A673 (cell line): ENCODE data around the gene INHBE.

ENCODE experiments used
- EZH2 ChIP-seq: fragments of 200-600 bp; sonication (generic); IDR thresholded peaks from 2 replicates; pipeline ENCODE4 v1.6.1; 2017; ENCODE audit warnings: borderline replicate concordance, low read depth, mild to moderate bottlenecking, mixed read lengths, antibody characterized with exemption, low read length; ENCODE audit not compliant: poor library complexity, severe bottlenecking
- TF ChIP-seq, protein P1 (sequence below): fragments of 300-800, 200-600 bp; sonication (generic); conservative IDR thresholded peaks from 2 replicates; pipeline ENCODE4 v1.5.1; 2017; ENCODE audit warnings: low read depth, mild to moderate bottlenecking, antibody characterized with exemption, low read length, moderate library complexity, mixed read lengths

DNA sequence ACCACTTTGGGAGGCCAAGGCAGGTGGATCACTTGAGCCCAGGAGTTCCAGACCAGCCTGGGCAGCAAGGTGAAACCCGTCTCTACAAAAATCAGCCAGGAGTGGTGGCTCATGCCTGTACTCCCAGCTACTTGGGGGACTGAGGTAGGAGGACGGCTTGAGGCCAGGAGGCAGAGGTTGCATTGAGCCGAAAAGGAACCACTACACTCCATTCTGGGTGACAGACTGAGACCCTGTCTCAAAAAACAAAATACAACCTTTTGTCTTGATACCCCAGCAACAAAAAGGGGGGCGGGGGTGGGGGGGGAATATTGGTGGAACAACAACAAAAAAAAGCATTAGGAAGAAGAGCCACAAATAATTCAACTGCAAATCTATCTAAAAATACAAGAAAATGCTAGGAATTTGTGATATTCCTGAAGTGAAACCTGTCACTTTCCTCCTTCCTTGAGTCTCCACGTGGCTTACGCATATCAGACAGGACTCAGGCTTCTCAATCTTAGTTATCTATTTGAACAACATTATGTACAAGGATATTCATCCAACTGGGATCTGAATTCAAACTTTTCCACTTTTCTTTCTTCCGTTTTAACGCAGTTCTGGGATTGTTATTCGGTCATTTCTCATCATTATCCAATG lies 25.5 kb upstream of the INHBE start:
- TF ChIP-seq EZH2 = no peak
- TF ChIP-seq, protein P1, sequence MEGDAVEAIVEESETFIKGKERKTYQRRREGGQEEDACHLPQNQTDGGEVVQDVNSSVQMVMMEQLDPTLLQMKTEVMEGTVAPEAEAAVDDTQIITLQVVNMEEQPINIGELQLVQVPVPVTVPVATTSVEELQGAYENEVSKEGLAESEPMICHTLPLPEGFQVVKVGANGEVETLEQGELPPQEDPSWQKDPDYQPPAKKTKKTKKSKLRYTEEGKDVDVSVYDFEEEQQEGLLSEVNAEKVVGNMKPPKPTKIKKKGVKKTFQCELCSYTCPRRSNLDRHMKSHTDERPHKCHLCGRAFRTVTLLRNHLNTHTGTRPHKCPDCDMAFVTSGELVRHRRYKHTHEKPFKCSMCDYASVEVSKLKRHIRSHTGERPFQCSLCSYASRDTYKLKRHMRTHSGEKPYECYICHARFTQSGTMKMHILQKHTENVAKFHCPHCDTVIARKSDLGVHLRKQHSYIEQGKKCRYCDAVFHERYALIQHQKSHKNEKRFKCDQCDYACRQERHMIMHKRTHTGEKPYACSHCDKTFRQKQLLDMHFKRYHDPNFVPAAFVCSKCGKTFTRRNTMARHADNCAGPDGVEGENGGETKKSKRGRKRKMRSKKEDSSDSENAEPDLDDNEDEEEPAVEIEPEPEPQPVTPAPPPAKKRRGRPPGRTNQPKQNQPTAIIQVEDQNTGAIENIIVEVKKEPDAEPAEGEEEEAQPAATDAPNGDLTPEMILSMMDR = no peak
